ENCODE measurements around the gene LMNTD2. TPM values are rescaled to one million over a fixed set of nuclear protein-coding genes. Genes with fewer than 3 reads are reported as not detected.

LMNTD2 gene
- total RNA-seq, 1 experiment from 2014 or later = 4.0 TPM

- Mint-ChIP-seq H3K9me3 (no peaks in the 10 kb centered on the region), H3K36me3 (peaks cover 5% of the 10 kb centered on the region; the same call in 1 of the 2 replicates), H3K4me3 (peak within 1 kb of the TSS; percentile 87), H3K27ac (no peak within 1 kb of the TSS; the same call in 1 of the 2 replicates), H3K27me3 (ENCODE audit: low read depth) (peaks cover 22% of the 10 kb centered on the region), H3K4me1 (no peaks in the 10 kb centered on the region)
- DNase-seq (ENCODE audit: low spot score) = peak; percentile 95
- POLR2A ChIA-PET = interaction anchor here (0.6 to 1.6 kb wide), 2 partner anchors 19 to 119 kb away, joined by 4 to 5 read pairs; no protein-coding TSS in a partner anchor
- TF ChIP-seq ERG (CRISPR knock-in tag; IDR thresholded peaks at IDR 0.05) (no peak), ETV6 (CRISPR knock-in tag; IDR thresholded peaks at IDR 0.05) (0 out of 2 replicates have a peak, but pooled peaks have one; percentile 21), GABPB1 (CRISPR knock-in tag; IDR thresholded peaks at IDR 0.05) (peak; percentile 39; the same call in 1 of the 2 replicates), NFYB (CRISPR knock-in tag; conservative IDR thresholded peaks at IDR 0.05; ENCODE audit: low read depth) (peak; percentile 97), HMGXB4 (CRISPR knock-in tag; IDR thresholded peaks at IDR 0.05) (peak; percentile 73; the same call in 1 of the 2 replicates), HMGA2 (CRISPR knock-in tag; IDR thresholded peaks at IDR 0.05) (no peak), FOXP4 (CRISPR knock-in tag; IDR thresholded peaks at IDR 0.05) (no peak), ZNF263 (CRISPR knock-in tag; IDR thresholded peaks at IDR 0.05; ENCODE audit: low read depth) (peak; percentile 40; the same call in 1 of the 2 replicates), SP1 (CRISPR knock-in tag; conservative IDR thresholded peaks at IDR 0.05) (peak; percentile 93), TEAD1 (CRISPR knock-in tag; IDR thresholded peaks at IDR 0.05) (peak; percentile 57; the same call in 1 of the 2 replicates), FOXK1 (CRISPR knock-in tag; IDR thresholded peaks at IDR 0.05) (peak; percentile 55; the same call in 1 of the 2 replicates), ATF1 (CRISPR knock-in tag; IDR thresholded peaks at IDR 0.05) (0 out of 2 replicates have a peak, but pooled peaks have one; percentile 56)
- TF ChIP-seq, protein P1, sequence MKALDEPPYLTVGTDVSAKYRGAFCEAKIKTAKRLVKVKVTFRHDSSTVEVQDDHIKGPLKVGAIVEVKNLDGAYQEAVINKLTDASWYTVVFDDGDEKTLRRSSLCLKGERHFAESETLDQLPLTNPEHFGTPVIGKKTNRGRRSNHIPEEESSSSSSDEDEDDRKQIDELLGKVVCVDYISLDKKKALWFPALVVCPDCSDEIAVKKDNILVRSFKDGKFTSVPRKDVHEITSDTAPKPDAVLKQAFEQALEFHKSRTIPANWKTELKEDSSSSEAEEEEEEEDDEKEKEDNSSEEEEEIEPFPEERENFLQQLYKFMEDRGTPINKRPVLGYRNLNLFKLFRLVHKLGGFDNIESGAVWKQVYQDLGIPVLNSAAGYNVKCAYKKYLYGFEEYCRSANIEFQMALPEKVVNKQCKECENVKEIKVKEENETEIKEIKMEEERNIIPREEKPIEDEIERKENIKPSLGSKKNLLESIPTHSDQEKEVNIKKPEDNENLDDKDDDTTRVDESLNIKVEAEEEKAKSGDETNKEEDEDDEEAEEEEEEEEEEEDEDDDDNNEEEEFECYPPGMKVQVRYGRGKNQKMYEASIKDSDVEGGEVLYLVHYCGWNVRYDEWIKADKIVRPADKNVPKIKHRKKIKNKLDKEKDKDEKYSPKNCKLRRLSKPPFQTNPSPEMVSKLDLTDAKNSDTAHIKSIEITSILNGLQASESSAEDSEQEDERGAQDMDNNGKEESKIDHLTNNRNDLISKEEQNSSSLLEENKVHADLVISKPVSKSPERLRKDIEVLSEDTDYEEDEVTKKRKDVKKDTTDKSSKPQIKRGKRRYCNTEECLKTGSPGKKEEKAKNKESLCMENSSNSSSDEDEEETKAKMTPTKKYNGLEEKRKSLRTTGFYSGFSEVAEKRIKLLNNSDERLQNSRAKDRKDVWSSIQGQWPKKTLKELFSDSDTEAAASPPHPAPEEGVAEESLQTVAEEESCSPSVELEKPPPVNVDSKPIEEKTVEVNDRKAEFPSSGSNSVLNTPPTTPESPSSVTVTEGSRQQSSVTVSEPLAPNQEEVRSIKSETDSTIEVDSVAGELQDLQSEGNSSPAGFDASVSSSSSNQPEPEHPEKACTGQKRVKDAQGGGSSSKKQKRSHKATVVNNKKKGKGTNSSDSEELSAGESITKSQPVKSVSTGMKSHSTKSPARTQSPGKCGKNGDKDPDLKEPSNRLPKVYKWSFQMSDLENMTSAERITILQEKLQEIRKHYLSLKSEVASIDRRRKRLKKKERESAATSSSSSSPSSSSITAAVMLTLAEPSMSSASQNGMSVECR (CRISPR knock-in tag; IDR thresholded peaks at IDR 0.05; ENCODE audit: borderline replicate concordance) = peak; percentile 64; the same call in 1 of the 2 replicates
- peak; percentile 92 for ATAC-seq
- CTCF ChIA-PET = interaction anchor here (1.2 to 3.1 kb wide), 6 partner anchors 17 to 285 kb away, joined by 3 to 22 read pairs (median 4); partner anchors contain the start of gene RNH1
Measured at GRCh38 chr11:535519-536454, 24.8 kb downstream of the LMNTD2 start, which contains the start of gene HRAS. TSS of gene HRAS (minus strand) at chr11:535576.

DNA sequence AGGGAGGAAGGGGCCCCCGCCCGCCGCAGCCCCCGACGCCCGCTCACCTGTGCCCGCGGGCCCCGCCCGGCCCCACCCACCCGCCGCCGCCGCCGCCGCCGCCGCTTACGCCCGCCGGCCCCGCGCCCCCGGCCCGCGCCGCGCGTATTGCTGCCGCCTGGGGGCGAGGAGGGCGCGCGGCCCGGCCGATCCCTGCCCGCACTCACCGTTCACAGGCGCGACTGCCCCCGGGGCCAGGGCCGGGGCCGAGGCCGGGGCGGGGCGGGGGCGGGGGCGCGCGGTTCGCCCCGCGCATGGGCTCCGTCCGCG is 25.4 kb downstream of the LMNTD2 start:
- Mint-ChIP-seq H3K9me3 (no peaks in the 10 kb centered on the region), H3K4me3 (no peak overlapping the region), H3K27ac (no peak overlapping the region), H3K36me3 (peaks cover 5% of the 10 kb centered on the region; the same call in 1 of the 2 replicates), H3K27me3 (ENCODE audit: low read depth) (peaks cover 22% of the 10 kb centered on the region), H3K4me1 (no peaks in the 10 kb centered on the region)
- POLR2A ChIA-PET = interaction anchor here (1.6 kb wide), 1 partner anchor 19 kb away, joined by 5 read pairs; no protein-coding TSS in a partner anchor
- ATAC-seq (peak; percentile 9), DNase-seq (ENCODE audit: low spot score) (no peak)
- CTCF ChIA-PET = interaction anchor here (1.2 to 3.1 kb wide), 5 partner anchors 16 to 284 kb away, joined by 3 to 22 read pairs (median 4); partner anchors contain the start of gene RNH1
- no peak for TF ChIP-seq CBFB (CRISPR knock-in tag; IDR thresholded peaks at IDR 0.05; ENCODE audit: low read depth)
- no peak for TF ChIP-seq MLX (CRISPR knock-in tag; IDR thresholded peaks at IDR 0.05)
- TF ChIP-seq ZNF396 (CRISPR knock-in tag; IDR thresholded peaks at IDR 0.05; ENCODE audit: borderline replicate concordance) = no peak
- TF ChIP-seq, protein P2, sequence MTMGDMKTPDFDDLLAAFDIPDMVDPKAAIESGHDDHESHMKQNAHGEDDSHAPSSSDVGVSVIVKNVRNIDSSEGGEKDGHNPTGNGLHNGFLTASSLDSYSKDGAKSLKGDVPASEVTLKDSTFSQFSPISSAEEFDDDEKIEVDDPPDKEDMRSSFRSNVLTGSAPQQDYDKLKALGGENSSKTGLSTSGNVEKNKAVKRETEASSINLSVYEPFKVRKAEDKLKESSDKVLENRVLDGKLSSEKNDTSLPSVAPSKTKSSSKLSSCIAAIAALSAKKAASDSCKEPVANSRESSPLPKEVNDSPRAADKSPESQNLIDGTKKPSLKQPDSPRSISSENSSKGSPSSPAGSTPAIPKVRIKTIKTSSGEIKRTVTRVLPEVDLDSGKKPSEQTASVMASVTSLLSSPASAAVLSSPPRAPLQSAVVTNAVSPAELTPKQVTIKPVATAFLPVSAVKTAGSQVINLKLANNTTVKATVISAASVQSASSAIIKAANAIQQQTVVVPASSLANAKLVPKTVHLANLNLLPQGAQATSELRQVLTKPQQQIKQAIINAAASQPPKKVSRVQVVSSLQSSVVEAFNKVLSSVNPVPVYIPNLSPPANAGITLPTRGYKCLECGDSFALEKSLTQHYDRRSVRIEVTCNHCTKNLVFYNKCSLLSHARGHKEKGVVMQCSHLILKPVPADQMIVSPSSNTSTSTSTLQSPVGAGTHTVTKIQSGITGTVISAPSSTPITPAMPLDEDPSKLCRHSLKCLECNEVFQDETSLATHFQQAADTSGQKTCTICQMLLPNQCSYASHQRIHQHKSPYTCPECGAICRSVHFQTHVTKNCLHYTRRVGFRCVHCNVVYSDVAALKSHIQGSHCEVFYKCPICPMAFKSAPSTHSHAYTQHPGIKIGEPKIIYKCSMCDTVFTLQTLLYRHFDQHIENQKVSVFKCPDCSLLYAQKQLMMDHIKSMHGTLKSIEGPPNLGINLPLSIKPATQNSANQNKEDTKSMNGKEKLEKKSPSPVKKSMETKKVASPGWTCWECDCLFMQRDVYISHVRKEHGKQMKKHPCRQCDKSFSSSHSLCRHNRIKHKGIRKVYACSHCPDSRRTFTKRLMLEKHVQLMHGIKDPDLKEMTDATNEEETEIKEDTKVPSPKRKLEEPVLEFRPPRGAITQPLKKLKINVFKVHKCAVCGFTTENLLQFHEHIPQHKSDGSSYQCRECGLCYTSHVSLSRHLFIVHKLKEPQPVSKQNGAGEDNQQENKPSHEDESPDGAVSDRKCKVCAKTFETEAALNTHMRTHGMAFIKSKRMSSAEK (CRISPR knock-in tag; IDR thresholded peaks at IDR 0.05; ENCODE audit: borderline replicate concordance) = no peak

All from WTC11 (cell line).